ENCODE data around the gene EEF2. TPM values are rescaled to one million over a fixed set of nuclear protein-coding genes. Genes with fewer than 3 reads are reported as not detected.

The EEF2 gene
- total RNA-seq, 1 experiment from 2014 or later: 3,615 TPM

DNA sequence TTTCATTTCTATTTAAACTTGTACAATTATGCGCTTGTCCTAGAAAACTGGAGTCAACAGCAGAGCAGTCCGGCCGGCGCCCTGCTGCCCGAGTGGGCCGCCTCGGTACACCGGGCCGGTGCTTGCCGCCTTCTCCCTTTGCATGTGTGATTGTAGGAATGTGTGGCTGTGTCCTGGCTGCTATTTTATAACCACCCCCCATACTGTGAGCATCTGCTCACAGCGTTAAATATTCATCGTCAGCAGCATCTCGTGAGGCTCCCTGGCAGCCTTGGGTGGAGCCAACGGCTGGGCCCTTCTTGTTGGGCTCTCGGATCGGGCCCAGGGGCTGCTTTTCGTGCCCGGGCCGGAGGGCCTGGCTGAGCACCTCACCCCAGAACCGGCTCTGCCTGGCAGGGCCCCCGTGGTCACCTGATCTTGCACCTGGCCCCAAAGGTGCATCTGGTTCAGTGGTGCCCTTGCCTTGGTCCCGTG is 32.9 kb upstream of the EEF2 start:
- Histone ChIP-seq H3K23me2 (ENCODE audit: insufficient read length, low read depth, low read length, poor library complexity, severe bottlenecking) (no peaks in the 10 kb centered on the region), H2BK12ac (ENCODE audit: insufficient read length, low read depth, low read length) (no peak overlapping the region), H3K4ac (ENCODE audit: low read depth, low read length) (no peak overlapping the region), H2BK120ac (ENCODE audit: low read depth, low read length, poor library complexity, severe bottlenecking) (no peak overlapping the region), H3K4me2 (ENCODE audit: insufficient read depth, insufficient read length, low read length) (no peak overlapping the region), H3K9me3 (ENCODE audit: control insufficient read depth, low read depth, low read length) (no peaks in the 10 kb centered on the region), H3K56ac (ENCODE audit: insufficient read length, low read depth, low read length) (no peak overlapping the region), H4K5ac (ENCODE audit: insufficient read length, low read depth, low read length) (no peak overlapping the region), H3K27me3 (ENCODE audit: insufficient read depth, low read length) (no peaks in the 10 kb centered on the region), H2AFZ (ENCODE audit: low read length) (no peak overlapping the region), H2BK15ac (ENCODE audit: low read depth, low read length) (no peak overlapping the region), H2AK5ac (ENCODE audit: insufficient read length, low read length) (no peak overlapping the region), H3K79me1 (ENCODE audit: insufficient read depth, low read depth, low read length, poor library complexity, severe bottlenecking) (peaks cover 9% of the 10 kb centered on the region), H4K8ac (replicated peaks; ENCODE audit: insufficient read length, low read depth, low read length) (no peak overlapping the region), H3T11ph (ENCODE audit: low read length) (no peak overlapping the region), H3K4me1 (ENCODE audit: insufficient read depth, low read length) (no peaks in the 10 kb centered on the region), H3K79me2 (ENCODE audit: insufficient read depth, low read length) (peaks cover 9% of the 10 kb centered on the region; the same call in 1 of the 2 replicates), H3K18ac (ENCODE audit: insufficient read length, low read depth, low read length) (no peak overlapping the region), H3K14ac (ENCODE audit: insufficient read depth, low read length) (no peak overlapping the region), H2BK5ac (ENCODE audit: insufficient read length, low read length) (no peak overlapping the region), H4K91ac (ENCODE audit: insufficient read length, low read depth, low read length) (no peak overlapping the region), H3K27ac (ENCODE audit: insufficient read length, low read depth, low read length) (no peak overlapping the region), H3K9ac (ENCODE audit: extremely low read depth, insufficient read length, low read length) (no peak overlapping the region), H3K23ac (ENCODE audit: insufficient read length, low read depth, low read length) (no peak overlapping the region), H2BK20ac (ENCODE audit: low read depth, low read length, poor library complexity, severe bottlenecking) (no peak overlapping the region), H4K20me1 (ENCODE audit: control insufficient read depth, insufficient read depth, insufficient read length) (no peaks in the 10 kb centered on the region)
- H3K4me1 Mint-ChIP-seq: peaks cover 0 to 11% of the 10 kb centered on the region in 2 experiments; a peak in 2 of 4 replicates
- H3K4me3 Mint-ChIP-seq: no peak overlapping the region
- H3K27me3 Mint-ChIP-seq (ENCODE audit: low read depth): no peaks in the 10 kb centered on the region
- TF ChIP-seq, protein P1, sequence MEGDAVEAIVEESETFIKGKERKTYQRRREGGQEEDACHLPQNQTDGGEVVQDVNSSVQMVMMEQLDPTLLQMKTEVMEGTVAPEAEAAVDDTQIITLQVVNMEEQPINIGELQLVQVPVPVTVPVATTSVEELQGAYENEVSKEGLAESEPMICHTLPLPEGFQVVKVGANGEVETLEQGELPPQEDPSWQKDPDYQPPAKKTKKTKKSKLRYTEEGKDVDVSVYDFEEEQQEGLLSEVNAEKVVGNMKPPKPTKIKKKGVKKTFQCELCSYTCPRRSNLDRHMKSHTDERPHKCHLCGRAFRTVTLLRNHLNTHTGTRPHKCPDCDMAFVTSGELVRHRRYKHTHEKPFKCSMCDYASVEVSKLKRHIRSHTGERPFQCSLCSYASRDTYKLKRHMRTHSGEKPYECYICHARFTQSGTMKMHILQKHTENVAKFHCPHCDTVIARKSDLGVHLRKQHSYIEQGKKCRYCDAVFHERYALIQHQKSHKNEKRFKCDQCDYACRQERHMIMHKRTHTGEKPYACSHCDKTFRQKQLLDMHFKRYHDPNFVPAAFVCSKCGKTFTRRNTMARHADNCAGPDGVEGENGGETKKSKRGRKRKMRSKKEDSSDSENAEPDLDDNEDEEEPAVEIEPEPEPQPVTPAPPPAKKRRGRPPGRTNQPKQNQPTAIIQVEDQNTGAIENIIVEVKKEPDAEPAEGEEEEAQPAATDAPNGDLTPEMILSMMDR (conservative IDR thresholded peaks at IDR 0.05): no peak
- no CpG with 5 or more reads among the region's 22 CpGs for WGBS (ENCODE audit: extremely low coverage, insufficient read length, low lambda C conversion rate)
- H3K36me3 Mint-ChIP-seq (ENCODE audit: insufficient read depth in 1 of 3, low read depth in 3 of 3): peaks cover 5 to 29% (median 22%) of the 10 kb centered on the region in 3 experiments; a peak in 6 of 7 replicates
- no peaks in the 10 kb centered on the region; a peak in 1 of 5 replicates for H3K9me3 Mint-ChIP-seq
- DNase-seq: no peak
- peak overlapping the region in 2 of 3 experiments; percentile 22 to 40; a peak in 1 of 7 replicates for H3K27ac Mint-ChIP-seq

Measured in H9 (cell line).